ENCODE results near the gene BARX1. TPM values are rescaled to one million over a fixed set of nuclear protein-coding genes. Genes with fewer than 3 reads are reported as not detected.

The BARX1 gene
- total and polyA plus RNA-seq, 7 donors, result not detected

GRCh38 chr9:93968451-93969327 is 13.5 kb upstream of the BARX1 start:
- H3K27ac ChIP-seq, result no peak overlapping the region
- intact Hi-C loops (cut with DNase I), result no loop called here
- no peak overlapping the region for H3K4me3 ChIP-seq
- ATAC-seq (no peak), DNase-seq (no peak)
- no peaks in the 10 kb centered on the region for H3K36me3 ChIP-seq (ENCODE audit: insufficient read depth in 1 of 2, low read depth in 1 of 2)
- H3K4me1 ChIP-seq, result no peaks in the 10 kb centered on the region
- TF ChIP-seq, protein P1, sequence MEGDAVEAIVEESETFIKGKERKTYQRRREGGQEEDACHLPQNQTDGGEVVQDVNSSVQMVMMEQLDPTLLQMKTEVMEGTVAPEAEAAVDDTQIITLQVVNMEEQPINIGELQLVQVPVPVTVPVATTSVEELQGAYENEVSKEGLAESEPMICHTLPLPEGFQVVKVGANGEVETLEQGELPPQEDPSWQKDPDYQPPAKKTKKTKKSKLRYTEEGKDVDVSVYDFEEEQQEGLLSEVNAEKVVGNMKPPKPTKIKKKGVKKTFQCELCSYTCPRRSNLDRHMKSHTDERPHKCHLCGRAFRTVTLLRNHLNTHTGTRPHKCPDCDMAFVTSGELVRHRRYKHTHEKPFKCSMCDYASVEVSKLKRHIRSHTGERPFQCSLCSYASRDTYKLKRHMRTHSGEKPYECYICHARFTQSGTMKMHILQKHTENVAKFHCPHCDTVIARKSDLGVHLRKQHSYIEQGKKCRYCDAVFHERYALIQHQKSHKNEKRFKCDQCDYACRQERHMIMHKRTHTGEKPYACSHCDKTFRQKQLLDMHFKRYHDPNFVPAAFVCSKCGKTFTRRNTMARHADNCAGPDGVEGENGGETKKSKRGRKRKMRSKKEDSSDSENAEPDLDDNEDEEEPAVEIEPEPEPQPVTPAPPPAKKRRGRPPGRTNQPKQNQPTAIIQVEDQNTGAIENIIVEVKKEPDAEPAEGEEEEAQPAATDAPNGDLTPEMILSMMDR (IDR thresholded peaks at IDR 0.05), result no peak
- WGBS, 3 donors, result 69 to 78% (median 72%) methylated on average over 25 of the region's 25 CpGs
- peaks cover 0 to 3% (median 1%) of the 10 kb centered on the region in 3 donors for H3K27me3 ChIP-seq (ENCODE audit: insufficient read depth in 3 of 3, low read length in 2 of 3)
- H3K9me3 ChIP-seq, result peaks cover 5% of the 10 kb centered on the region

DNA sequence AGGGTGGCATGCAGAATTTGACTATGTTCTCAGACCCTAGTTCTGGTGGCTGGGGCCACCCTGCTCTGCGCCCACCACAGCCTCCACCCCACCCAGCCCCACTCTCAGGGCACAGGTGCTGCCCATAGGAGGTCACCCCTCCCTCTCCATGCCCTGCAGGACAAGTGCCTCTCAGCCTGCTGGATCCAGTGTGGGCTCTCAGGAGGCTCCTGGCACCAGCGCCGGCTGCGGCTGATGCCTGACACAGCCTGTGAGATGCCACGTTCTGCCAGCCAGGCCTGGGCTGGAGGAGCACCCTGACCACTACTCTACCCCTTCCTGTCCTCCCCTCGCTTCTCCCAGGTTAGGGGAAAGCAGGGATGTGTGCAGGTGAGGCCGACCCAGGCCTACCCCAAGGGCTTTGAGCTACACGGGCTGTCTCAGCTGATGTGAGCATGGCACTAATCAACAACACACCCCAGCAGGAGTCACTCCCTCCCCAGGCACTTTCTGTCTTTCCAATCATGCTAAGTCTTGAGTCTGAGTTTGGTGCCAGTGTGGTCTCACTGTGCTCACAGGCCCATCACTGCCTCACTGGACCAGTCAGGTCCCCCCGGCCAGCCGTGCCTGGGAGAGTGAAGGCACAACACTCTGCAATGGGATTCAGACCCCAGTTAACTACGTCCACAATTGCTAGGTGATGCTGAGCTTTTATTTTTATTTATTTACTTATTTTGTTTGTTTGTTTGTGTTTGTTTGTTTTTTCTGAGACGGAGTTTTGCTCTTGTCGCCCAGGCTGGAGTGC is 12.1 kb upstream of the BARX1 start:
- Histone ChIP-seq H3K27me3 (ENCODE audit: insufficient read depth in 3 of 3, low read length in 2 of 3) (peaks cover 0 to 1% (median 0%) of the 10 kb centered on the region in 3 donors), H3K36me3 (ENCODE audit: insufficient read depth in 1 of 2, low read depth in 1 of 2) (no peaks in the 10 kb centered on the region), H3K27ac (no peak overlapping the region), H3K4me1 (no peaks in the 10 kb centered on the region), H3K9me3 (no peaks in the 10 kb centered on the region), H3K4me3 (no peak overlapping the region)
- TF ChIP-seq, protein P1 (IDR thresholded peaks at IDR 0.05), result no peak
- intact Hi-C loops (cut with DNase I), result no loop called here
- 79 to 90% (median 81%) methylated on average over 13 of the region's 13 CpGs for WGBS, 3 donors
- DNase-seq, result no peak
- ATAC-seq, result no peak

- H3K27ac ChIP-seq, result no peak overlapping the region
- WGBS, 3 donors, result 83 to 84% (median 83%) methylated on average over 11 of the region's 11 CpGs
- peaks cover 0 to 4% (median 1%) of the 10 kb centered on the region in 3 donors for H3K27me3 ChIP-seq (ENCODE audit: insufficient read depth in 3 of 3, low read length in 2 of 3)
- no peak overlapping the region for H3K4me3 ChIP-seq
- TF ChIP-seq, protein P1 (IDR thresholded peaks at IDR 0.05), result no peak
- ATAC-seq, result no peak
- no peak for DNase-seq
- intact Hi-C loops (cut with DNase I), result no loop called here
- H3K4me1 ChIP-seq, result no peaks in the 10 kb centered on the region
- H3K36me3 ChIP-seq (ENCODE audit: insufficient read depth in 1 of 2, low read depth in 1 of 2), result no peaks in the 10 kb centered on the region
- H3K9me3 ChIP-seq, result no peaks in the 10 kb centered on the region
Observed at GRCh38 chr9:93965830-93966577, 10.8 kb upstream of the BARX1 start.

DNA sequence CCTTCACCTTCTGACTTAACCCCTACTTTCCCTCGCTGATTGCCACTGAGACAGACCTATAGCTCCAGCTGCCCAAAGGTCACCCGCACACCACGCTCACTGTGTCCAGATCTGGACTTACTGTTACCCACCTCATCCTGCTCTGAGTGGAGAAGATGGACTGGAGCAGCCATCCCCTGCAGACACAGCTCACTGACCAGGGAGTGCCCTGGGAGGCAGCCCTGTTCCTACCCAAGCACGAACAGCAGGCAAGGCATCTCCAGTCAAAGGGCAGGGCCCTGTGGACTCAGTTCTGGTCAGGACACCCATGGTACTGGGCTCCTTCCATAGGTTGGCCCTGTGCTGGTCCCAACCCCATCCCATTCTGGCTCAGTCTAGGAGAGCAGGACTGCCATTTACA is 9.5 kb upstream of the BARX1 start:
- no peak for DNase-seq
- Histone ChIP-seq H3K4me1 (no peaks in the 10 kb centered on the region), H3K4me3 (no peak overlapping the region), H3K27ac (no peak overlapping the region), H3K36me3 (ENCODE audit: insufficient read depth in 1 of 2, low read depth in 1 of 2) (no peaks in the 10 kb centered on the region), H3K9me3 (no peaks in the 10 kb centered on the region), H3K27me3 (ENCODE audit: insufficient read depth in 3 of 3, low read length in 2 of 3) (peaks cover 0 to 17% (median 8%) of the 10 kb centered on the region in 3 donors)
- ATAC-seq, result no peak
- intact Hi-C loops (cut with DNase I), result loop anchor here in 1 of 2 donors (1.0 to 5.0 kb wide), 2 partner anchors 137 to 281 kb away; no protein-coding TSS in a partner anchor
- 92 to 96% (median 95%) methylated on average over 4 of the region's 4 CpGs for WGBS, 3 donors
- TF ChIP-seq, protein P1 (IDR thresholded peaks at IDR 0.05), result no peak
